ENCODE results near the gene LELP1.
"Not testable (repeated sequence)": the region's sequence is repeated elsewhere in the genome, so short reads cannot be mapped to it uniquely, and the experiment has no call there.

LELP1 gene

DNA sequence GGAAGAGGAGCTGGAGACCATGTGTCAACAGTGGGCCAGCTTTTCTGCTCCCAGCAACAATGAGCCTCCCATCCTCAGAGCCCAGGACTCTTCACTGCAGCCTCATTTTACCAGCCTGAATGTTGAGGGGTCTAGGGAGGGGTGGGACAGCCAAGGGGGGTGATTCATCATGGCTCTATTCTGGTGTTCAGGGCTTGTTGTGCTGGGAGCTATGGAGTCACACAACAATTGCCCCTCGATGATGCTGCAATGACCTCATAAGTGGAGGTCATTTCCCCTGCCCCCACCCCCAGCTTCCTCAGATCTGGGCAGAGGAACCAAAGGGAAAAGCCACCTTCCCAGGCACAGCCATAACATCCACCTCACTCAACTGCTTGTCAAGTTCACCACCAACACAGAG, at the start of gene LELP1:
TSS of gene LELP1 (plus strand) at position 301 of the 400 bp plus-strand sequence. CDS start 1,278 bp downstream, outside the sequence.
- DNase-seq = no peak

DNA sequence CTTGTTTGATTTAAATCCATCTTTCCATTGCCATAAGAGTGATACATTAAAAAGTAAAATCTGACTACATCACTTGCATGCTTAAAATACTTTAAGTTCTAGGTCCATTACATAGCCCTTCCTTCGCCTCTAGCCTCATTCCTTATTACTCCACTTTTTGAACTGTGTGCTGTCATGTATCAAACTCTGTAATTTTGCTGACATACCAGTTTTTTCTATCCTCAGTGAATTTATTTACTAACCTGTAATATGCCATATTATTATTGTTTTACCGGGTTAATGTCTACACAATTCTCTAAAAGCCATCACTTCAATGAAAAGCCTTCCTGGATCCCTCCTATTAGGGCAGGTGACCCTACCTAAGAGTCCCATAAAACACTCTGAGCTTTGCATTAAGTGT, 47.7 kb upstream of the LELP1 start:
- DNase-seq = no peak

DNA sequence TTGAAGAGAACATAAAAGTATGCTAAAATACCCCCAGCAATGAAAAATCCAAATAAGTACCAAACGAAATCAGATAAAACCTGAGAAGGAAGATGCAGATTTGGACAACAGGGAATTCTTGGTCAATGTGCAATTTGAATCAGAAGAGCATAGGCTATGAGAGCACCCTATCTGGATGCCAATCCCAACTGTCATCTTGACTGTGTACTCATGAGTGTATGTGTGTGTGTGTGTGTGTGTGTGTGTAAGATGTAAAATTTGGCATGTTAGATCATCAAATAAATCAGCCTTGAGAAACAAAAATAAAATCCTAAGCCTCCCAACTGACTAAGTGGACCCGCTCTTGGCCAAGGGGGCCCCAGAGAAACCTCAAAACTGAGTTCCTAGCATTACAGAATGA, 34.5 kb upstream of the LELP1 start:
- no peak for DNase-seq

DNA sequence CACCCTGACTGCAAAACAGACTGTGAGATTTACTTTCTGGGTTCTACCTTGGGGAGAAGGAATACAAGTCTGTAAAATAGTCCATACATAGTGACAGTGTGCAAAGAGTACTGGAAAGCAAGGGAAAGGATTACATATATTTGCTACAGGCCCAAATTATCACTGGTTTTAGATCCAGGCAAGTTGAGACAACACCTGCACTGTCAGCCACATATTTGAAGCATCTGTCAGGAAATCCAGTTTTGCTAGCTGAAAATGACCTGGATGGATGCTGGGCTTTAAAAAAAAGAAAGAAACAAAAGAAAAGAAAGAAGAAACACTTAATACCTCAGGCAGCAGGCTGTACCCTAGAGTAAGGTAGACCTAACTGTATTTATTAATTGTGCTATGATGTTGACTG, 28.6 kb upstream of the LELP1 start:
- DNase-seq = no peak

DNA sequence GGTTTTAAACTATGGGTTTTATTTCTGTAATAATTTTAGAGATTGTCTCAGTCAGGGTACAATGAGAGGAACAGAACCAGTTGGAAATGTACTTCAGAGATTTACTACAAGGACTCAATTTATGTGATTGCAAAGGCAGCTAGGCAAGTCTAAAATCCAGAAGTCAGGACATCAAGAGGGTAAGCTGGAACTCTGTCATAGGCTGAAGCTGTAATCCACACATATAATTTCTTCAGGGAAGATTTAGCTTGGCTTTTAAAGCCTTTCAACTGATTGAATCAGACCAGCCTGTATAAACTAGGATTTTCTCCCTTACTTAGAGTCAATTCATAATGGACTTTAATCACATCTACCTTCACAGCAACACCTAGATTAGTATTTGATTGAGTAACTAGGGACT, 24.3 kb upstream of the LELP1 start:
- DNase-seq = no peak

DNA sequence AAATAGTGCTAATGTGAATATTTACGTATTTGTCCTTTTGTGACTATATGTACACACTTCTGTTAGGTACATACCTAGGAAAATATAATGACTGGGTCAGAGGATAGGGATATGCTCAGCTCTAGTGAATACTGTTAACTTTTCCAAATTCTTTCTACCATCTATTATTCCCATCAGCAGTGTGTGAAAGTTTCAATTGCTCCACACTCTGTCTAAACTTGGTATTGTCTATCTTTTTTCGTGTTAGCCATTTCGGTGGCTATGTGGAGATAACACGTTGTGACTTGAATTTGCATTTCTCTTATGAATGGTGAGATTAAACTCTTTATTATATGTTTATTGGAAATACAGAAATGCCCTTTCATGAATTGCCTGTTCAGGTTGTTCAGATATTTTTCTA, 22.7 kb upstream of the LELP1 start:
- DNase-seq = no peak

DNA sequence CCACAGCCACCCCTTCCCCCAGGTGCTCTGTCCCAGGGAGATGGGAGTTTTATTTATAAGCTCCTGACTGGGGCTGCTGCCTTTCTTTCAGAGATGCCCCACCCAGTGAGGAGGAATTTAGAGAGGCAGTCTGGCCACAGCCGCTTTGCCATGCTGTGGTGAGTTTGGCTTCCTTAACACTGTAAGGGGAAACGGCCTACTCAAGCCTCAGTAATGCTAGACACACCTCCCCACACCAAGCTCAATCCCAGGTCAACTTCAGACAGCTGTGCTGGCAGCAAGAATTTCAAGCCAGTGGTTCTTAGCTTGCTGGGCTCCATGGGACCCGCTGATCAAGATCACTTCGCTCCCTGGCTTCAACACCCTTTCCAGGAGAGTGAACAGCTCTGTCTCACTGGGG, 14.9 kb upstream of the LELP1 start:
- not testable (repeated sequence) for DNase-seq

DNA sequence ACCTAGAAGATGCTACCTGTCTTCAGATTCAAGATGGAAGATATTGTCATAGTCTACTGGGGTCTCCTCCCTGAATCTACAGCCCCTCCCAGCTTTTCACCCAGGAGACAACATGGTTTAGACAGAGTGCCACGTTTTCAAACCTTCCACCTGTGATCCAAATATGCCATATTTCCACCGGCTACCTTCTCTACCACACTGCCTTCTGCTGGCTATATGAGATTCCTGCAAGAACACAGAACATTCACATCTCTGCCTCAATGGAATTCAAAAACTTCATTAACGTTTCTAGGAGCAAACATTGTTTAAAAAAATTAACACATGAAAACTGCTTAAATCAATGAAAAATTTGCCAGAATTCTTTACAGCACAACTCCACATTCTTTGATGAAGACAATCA, 12.9 kb upstream of the LELP1 start:
- DNase-seq = no peak

DNA sequence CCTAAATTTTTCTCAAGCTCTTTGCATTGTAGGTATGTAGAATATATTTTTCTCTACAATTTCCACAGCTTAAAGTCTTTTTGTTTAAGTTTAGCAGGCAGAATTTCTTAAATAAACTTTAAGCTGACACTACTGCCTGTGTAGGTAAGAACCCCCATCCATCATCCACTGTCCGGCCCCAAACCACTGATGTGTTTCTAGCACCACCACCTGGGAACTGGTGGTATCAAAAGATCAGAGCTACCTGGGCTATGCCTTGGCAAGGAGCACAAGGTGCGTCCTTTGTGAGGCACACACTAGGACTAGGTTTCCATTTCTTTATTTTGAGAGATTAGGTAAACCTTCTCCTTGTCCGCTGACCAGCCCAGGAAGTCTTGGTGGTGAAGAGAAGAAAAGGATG, 10.5 kb upstream of the LELP1 start:
- DNase-seq = peak; percentile 19

DNA sequence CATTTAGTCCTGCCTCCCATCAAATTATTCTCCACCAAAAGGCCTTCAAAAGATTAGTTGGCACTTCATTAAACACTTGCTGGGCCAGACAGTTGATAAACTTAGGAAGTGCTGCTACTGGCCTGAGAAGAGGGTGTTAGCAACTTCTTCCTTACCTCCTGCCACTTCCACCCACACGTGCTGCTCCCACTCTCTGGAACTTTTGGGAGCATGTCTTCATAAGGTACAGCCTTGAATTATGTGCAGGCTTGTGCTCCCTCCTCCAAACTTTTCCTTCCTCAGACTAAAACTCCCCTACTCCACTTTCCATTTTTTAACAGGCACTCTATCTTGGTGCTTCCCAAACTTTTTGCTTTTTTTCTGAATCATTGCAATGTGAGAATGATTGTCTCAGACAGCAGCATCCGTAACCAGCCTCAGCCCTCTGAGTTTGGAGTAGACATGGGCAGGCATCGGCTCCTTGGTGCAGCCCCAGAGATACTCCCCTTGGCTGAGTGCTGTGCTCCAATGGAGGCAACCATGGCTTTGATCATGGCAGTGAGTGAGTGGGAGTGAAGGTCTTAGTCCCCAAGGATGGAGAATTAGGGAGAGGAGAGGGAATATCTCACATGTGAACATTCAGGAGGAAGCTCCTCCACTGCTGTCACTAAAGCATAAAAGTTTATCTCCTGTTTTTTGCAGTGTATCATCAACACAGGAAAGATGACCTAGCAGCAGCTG, 8.7 kb upstream of the LELP1 start:
- no peak for DNase-seq

DNA sequence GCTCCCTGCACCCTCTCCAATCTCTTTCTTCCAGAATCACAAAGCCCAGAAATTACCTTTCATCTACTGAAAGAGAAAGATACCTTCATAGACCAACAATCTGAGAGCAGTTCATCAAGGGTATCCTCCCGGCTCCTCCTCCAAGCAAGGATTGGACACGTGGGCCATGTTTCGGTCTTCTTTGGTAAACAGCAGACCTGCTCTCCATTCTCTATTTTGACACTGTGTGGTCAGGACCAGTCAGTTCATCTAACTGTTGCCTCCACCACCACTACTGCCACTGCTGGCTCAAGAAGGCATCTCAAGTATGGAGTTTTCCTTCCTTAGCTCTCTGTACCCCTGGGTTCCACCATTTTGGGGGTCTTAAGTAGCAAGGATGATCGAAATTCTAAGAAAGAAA, 8.0 kb upstream of the LELP1 start:
- no peak for DNase-seq

DNA sequence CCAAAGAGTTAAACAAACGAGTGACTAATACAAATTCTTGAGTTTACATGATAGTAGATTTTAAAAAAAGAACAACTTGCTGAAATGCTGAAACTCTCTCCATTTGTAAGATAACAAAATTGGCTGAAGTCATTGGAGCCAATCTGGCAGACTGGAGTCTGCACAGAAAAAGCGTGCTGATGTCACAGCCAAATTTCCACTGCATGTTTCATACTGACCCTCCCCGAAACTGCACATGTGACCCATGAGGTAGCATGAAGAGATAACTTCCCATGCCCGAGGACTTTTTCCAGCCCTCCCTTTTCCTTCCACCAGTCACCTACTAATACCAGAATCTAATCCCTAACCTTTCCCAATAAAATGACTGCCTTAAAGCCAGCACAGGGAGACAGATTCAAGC, 1.2 kb upstream of the LELP1 start:
- no peak for DNase-seq

DNA sequence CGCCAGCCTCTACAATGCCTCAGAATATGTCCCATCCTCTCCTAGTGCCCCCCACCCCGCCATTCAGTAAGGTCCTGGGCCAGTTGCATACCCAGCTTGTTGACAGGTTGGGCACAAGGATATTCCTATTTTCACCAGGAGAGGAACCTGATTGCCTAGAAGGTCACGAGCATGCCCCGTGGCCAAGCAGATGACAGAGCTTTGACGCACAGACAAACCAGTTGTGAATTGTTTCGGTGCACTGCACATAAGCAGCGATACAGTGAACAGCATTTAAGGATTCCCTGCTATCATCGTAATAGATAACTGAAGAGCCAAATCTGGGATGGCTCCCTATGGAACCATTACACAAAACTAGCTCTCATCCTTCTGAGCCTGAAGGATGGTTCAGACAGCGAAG, 3.4 kb downstream of the LELP1 start:
- DNase-seq = no peak

DNA sequence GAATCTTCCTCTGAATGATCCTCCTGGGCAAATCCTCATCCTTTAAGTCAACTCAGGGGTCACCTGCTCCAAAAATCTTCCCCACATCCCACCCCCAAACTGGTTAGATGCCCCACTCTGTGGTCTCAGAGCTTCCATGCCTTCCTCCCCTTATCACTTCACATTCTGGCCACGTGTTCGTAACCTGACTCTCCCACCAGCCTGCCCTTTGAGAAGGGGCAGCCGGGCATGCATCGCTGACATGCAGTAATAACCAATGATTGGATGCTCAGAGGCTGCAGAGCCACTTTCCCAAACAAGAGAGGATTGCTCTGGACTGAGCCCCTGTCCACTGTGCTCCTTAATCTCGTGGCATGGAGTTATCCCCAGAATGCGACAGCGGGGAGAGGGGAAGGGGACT, 7.0 kb downstream of the LELP1 start:
- no peak for DNase-seq

DNA sequence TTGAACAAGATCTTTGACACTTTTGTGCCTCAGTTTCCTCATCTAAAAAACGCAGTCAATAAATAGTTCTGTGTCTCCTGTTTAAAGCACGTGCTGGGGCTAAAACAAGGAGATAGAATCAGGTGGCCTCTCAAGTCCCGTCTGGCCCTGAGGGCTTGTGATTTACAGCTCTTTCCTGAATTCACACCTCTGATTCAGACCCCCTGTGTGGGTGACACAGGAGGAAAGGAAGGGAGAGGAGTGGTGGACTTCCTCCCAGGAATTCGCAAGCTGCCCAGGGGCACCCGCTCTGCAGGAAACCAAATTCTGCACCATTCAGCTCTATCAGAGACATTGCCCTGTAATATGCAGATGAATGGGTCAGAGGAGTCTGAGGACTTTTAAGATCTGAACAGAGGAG, 9.0 kb downstream of the LELP1 start:
- DNase-seq = no peak

DNA sequence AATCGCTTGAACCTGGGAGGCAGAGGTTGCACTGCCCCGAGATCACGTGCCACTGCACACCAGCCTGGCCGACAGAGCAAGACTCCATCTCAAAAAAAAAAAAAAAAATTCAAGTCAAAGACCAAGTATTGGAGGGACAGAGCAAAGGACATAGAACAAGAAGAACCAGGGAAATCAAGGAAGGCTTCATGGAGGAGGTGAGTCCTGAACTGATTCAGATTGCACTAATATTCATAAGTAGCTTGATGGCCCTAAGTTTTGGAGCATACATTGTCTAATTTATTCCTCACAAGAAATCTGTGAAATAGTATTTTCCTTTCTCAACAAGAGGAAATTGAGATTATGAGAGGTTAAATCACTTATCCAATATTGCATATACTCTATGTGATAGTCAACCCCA, 10.3 kb downstream of the LELP1 start:
- DNase-seq = no peak

DNA sequence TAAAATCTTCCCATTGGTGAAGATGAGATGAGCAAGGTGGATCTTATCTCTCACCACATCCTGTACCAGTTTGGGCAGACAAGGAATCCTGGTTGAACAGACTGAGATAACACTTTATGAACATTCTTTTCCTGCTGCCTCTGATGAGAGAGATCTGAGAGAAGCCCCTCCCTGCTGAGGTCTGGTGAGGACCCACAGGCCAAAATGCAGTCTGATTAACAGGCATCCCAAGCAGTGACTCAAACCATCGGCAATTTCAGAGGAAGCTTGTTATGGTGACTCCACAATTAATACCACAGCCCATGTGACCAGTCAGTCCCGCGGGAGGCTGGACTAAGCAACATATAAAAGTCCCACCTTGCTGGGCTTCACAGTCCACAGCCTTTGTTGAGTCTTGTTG, 14.0 kb downstream of the LELP1 start, which contains the start of gene PRR9:
TSS of gene PRR9 (plus strand) at position 373 of the 400 bp plus-strand sequence. CDS start 561 bp downstream, outside the sequence.
- DNase-seq = no peak

DNA sequence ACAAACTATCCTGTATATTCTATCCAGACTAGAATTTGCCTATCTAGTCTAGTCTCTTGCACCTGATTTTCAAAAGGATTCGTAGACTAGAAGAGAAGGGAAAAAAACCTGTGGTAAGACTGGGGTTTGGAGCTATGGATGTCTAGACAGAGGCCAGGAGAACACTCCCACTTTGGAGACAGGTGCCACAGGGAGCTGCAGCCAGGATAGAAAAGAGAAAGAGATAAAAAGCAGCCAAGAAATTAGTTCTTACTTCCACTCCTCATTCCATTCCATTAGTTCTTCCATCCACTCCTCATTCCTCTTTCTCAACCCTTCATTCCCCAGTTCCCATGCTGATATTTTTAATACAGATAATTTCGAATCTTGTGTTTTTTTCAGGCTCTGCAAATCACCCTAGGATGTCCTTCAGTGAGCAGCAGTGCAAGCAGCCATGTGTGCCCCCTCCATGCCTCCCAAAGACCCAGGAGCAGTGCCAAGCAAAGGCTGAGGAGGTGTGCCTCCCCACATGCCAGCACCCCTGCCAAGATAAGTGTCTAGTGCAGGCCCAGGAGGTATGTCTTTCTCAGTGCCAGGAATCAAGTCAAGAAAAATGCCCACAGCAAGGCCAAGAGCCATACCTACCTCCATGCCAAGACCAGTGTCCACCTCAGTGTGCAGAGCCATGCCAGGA, 14.7 kb downstream of the LELP1 start:
- no peak for DNase-seq

DNA sequence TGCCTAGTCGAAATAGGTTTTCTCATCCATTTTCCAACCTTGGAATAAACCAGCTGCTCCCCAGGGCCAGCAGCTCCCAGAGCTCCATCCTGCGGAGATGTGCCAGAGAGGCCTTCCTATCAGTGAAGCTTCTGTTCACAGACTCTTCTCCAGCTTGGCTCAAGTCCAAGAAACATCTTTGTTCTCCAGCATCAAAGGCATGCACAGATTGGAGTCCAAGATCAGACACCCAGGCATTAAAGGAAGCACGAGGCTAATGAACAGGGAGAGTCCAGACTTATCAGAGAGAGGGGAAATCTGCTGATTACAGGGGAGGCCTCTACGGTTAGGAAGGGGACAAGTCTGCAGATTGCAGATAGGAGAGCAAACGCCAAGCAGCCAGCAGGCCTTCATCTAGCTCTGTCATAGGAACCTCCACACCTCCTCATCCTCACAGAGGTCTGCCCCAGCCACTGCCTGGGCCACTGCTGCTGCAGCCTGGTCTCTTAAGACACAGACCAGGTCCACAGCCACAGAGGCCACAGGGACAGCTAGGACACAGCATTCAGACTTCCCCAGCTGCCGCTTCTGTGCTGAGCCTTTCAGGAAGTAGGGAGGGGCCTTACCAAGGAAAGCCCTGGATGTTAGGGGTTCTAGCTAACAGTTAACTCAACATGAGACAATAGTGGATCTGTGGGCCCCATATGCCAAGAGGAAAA, 17.5 kb downstream of the LELP1 start:
- no peak for DNase-seq

DNA sequence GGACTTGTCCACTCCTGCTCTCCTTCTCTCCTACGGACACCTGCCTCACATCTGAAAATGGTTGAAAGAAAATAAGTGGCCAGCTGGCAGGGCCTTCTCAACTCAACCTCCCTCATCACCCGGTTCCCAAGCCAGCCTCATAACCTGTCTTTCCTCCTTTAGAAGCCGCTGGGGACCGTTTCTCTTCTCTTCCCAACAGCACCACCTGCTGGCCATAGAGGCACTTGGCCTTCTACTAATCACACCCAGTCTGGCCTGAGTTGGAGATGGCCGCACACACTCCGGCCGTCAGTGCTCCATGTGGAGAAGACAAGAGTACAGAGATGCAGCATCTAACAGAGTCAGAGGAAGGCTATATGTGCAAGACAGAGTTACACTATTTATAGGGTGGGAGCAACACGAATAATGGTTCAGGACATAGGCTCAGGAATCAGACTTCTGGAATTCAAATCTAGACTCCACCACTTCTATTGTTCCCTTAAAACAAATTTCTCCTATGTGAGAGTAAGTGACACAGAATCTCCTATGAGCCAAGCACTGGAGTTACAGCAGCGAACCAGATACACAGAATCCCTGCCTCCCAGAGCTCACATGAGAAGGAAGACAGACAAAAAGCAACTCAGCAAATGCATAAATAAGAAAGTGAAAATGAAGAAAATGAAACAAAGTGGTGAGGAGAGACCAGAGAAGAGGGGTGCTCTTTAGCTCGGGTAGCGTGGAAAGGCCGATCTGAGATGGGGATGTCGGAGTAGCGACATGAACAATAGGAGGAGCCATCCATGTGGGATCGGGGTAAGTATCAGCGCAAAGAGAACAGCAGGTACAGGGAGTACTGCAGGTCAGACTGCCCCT, 20.0 kb downstream of the LELP1 start:
- DNase-seq = peak; percentile 62

DNA sequence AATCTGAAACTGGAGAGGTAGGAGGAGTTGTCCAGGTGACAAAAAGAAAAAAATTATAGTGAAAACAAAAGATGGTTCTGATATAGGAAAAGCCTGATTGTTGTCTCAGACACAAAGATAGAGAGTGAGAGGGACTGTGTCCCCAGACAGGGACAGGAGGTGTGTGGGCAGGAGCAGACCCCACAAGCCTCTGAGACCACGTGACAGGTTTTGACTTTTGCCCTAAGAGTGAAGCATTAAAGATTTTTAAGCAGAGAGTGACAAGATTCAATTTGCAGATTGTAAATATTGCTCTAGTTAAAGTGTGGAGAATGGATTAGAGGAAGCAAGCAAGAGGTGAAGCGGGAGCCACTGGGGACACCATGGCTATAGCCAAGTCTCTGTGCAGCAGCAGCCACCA, 24.6 kb downstream of the LELP1 start:
- no peak for DNase-seq

DNA sequence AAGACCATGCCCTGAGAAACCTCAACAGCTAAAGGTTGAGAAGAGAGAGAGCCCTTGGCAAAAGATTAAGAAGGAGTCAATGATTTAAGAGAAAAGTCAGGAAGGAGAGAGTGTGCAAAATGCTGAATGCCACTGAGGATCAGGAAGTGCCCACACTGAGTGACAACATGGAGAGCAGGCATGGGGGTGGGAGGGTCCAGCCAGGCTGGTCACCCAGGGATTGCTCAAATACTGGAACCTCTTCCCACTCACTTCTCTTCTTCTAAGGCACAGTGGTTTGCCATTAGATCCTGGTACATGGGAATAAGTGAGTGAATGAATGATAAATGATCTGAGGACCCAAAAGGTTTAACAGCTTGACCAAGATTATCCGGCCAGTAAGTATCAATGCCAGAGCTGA, 25.3 kb downstream of the LELP1 start:
- DNase-seq = no peak
